ENCODE data around the gene MYH7.

- TF ChIP-seq CTCF (IDR thresholded peaks at IDR 0.05 in 4 of 5, conservative IDR thresholded peaks at IDR 0.05 in 1 of 5): peak; percentile 62 to 69 (median 67)
- no peak for TF ChIP-seq POLR2A (IDR thresholded peaks at IDR 0.05)
These were observed 42.8 kb upstream of the MYH7 start for GRCh38 chr14:23478109-23478759.
